Measurements from ENCODE around the gene AHNAK2. TPM values are rescaled to one million over a fixed set of nuclear protein-coding genes. Genes with fewer than 3 reads are reported as not detected.
A peak's percentile ranks its signal among the peaks of the same experiment; 100 is the strongest.

AHNAK2 gene
- total RNA-seq, 1 donor from 2014 or later = 11.5 TPM

GRCh38 chr14:104968153-104968527, 10.0 kb downstream of the AHNAK2 start:
- Histone ChIP-seq H3K9me3 (ENCODE audit: control insufficient read depth in 3 of 3, low read length in 3 of 3) (no peaks in the 10 kb centered on the region), H3K27ac (ENCODE audit: low read depth, low read length) (no peak overlapping the region), H3K4me1 (ENCODE audit: control insufficient read depth in 3 of 3, insufficient read depth in 3 of 3, low read length in 3 of 3) (peaks cover 40 to 43% (median 41%) of the 10 kb centered on the region in 3 donors), H3K36me3 (ENCODE audit: control insufficient read depth in 3 of 3, insufficient read depth in 3 of 3, low read length in 3 of 3) (no peaks in the 10 kb centered on the region), H3K9ac (ENCODE audit: low read depth in 1 of 3, low read length in 3 of 3) (peak overlapping the region in 1 of 3 donors; percentile 54), H3K27me3 (ENCODE audit: control insufficient read depth in 3 of 3, insufficient read depth in 3 of 3, low read length in 3 of 3) (peaks cover 3 to 37% (median 15%) of the 10 kb centered on the region in 3 donors), H3K4me3 (ENCODE audit: low read length in 3 of 3) (peak overlapping the region in 2 of 3 donors; percentile 54 to 58)

DNA sequence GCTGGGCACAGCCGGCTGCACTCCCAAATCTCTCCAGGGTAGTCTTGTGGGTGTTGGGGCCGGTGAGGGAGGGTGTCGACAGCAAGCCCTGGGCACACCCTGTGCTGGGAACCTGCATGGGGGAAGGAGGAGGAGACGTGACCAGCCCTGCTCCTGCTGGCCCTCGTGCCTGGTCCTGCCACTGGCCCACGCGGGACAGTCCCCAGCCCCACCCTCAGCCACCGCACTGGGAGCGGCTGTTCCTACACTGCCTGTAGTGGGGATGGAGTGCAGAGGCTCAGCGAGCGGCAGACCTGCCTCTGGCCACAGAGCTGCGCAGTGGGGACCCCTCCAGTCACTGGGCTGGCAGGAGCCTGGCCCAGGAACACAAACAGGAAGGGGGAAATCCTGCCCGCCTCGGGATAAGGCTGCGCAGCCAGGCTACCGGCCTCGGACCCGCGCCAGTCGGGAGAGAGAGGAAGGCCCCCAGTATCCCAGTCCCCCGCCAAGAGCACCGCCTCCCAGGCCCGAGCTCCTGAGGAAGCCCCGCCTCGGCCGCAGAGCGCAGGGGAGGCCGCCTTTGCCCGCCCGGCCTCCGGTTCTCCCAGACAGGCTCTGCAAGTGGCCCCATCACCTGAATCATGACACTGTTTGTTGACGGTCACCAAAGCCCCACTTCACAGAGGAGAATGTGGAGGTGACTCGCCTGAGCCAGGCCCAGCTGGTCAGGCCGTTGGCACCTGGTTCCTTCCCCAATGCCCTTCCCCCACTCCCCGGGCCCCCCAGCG, 10.6 kb downstream of the AHNAK2 start:
- peak overlapping the region in 2 of 3 donors; percentile 51 to 58 for H3K4me3 ChIP-seq (ENCODE audit: low read length in 3 of 3)
- no peaks in the 10 kb centered on the region for H3K36me3 ChIP-seq (ENCODE audit: control insufficient read depth in 3 of 3, insufficient read depth in 3 of 3, low read length in 3 of 3)
- H3K27me3 ChIP-seq (ENCODE audit: control insufficient read depth in 3 of 3, insufficient read depth in 3 of 3, low read length in 3 of 3) = peaks cover 3 to 34% (median 15%) of the 10 kb centered on the region in 3 donors
- peak overlapping the region; percentile 30 for H3K27ac ChIP-seq (ENCODE audit: low read depth, low read length)
- peaks cover 34 to 37% (median 35%) of the 10 kb centered on the region in 3 donors for H3K4me1 ChIP-seq (ENCODE audit: control insufficient read depth in 3 of 3, insufficient read depth in 3 of 3, low read length in 3 of 3)
- no peaks in the 10 kb centered on the region for H3K9me3 ChIP-seq (ENCODE audit: control insufficient read depth in 3 of 3, low read length in 3 of 3)
- peak overlapping the region in 2 of 3 donors; percentile 38 to 54 for H3K9ac ChIP-seq (ENCODE audit: low read depth in 1 of 3, low read length in 3 of 3)

DNA sequence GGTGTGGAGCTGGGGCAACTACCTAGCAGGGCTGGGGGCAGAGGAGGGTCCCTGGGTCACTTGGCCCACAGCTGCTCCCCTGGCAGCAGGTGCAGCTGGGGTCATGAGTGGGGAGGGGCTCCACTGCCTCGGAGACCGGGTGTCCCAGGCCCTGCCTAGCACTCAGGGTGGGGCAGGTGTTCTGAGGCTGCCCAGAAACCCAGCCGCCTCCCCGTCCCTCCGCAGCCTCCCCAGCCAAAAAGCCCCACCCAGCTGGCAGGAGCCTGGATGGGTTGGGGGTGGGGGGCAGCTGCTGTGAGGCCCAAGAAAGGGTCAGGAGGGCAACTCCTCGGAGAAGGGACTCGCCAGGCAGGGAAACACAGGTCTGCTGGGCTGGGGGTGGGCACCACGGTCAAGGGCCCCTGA, 11.2 kb downstream of the AHNAK2 start:
- Histone ChIP-seq H3K4me1 (ENCODE audit: control insufficient read depth in 3 of 3, insufficient read depth in 3 of 3, low read length in 3 of 3) (peaks cover 28 to 32% (median 30%) of the 10 kb centered on the region in 3 donors), H3K9ac (ENCODE audit: low read depth in 1 of 3, low read length in 3 of 3) (peak overlapping the region in 1 of 3 donors; percentile 54), H3K27me3 (ENCODE audit: control insufficient read depth in 3 of 3, insufficient read depth in 3 of 3, low read length in 3 of 3) (peaks cover 3 to 34% (median 15%) of the 10 kb centered on the region in 3 donors), H3K36me3 (ENCODE audit: control insufficient read depth in 3 of 3, insufficient read depth in 3 of 3, low read length in 3 of 3) (no peaks in the 10 kb centered on the region), H3K9me3 (ENCODE audit: control insufficient read depth in 3 of 3, low read length in 3 of 3) (no peaks in the 10 kb centered on the region), H3K4me3 (ENCODE audit: low read length in 3 of 3) (no peak overlapping the region), H3K27ac (ENCODE audit: low read depth, low read length) (peak overlapping the region; percentile 30)

- H3K4me1 ChIP-seq (ENCODE audit: control insufficient read depth in 3 of 3, insufficient read depth in 3 of 3, low read length in 3 of 3) = peaks cover 23 to 26% (median 24%) of the 10 kb centered on the region in 3 donors
- H3K36me3 ChIP-seq (ENCODE audit: control insufficient read depth in 3 of 3, insufficient read depth in 3 of 3, low read length in 3 of 3) = no peaks in the 10 kb centered on the region
- H3K27ac ChIP-seq (ENCODE audit: low read depth, low read length) = no peak overlapping the region
- H3K27me3 ChIP-seq (ENCODE audit: control insufficient read depth in 3 of 3, insufficient read depth in 3 of 3, low read length in 3 of 3) = peaks cover 3 to 34% (median 15%) of the 10 kb centered on the region in 3 donors
- H3K9me3 ChIP-seq (ENCODE audit: control insufficient read depth in 3 of 3, low read length in 3 of 3) = no peaks in the 10 kb centered on the region
- no peak overlapping the region for H3K4me3 ChIP-seq (ENCODE audit: low read length in 3 of 3)
- no peak overlapping the region for H3K9ac ChIP-seq (ENCODE audit: low read depth in 1 of 3, low read length in 3 of 3)
Observed at GRCh38 chr14:104966261-104966865, 11.8 kb downstream of the AHNAK2 start.

GRCh38 chr14:104965561-104966231, 12.5 kb downstream of the AHNAK2 start:
- no peaks in the 10 kb centered on the region for H3K9me3 ChIP-seq (ENCODE audit: control insufficient read depth in 3 of 3, low read length in 3 of 3)
- no peak overlapping the region for H3K4me3 ChIP-seq (ENCODE audit: low read length in 3 of 3)
- no peak overlapping the region for H3K27ac ChIP-seq (ENCODE audit: low read depth, low read length)
- H3K36me3 ChIP-seq (ENCODE audit: control insufficient read depth in 3 of 3, insufficient read depth in 3 of 3, low read length in 3 of 3) = no peaks in the 10 kb centered on the region
- H3K9ac ChIP-seq (ENCODE audit: low read depth in 1 of 3, low read length in 3 of 3) = no peak overlapping the region
- peaks cover 20 to 22% (median 20%) of the 10 kb centered on the region in 3 donors for H3K4me1 ChIP-seq (ENCODE audit: control insufficient read depth in 3 of 3, insufficient read depth in 3 of 3, low read length in 3 of 3)
- peaks cover 3 to 32% (median 15%) of the 10 kb centered on the region in 3 donors for H3K27me3 ChIP-seq (ENCODE audit: control insufficient read depth in 3 of 3, insufficient read depth in 3 of 3, low read length in 3 of 3)

DNA sequence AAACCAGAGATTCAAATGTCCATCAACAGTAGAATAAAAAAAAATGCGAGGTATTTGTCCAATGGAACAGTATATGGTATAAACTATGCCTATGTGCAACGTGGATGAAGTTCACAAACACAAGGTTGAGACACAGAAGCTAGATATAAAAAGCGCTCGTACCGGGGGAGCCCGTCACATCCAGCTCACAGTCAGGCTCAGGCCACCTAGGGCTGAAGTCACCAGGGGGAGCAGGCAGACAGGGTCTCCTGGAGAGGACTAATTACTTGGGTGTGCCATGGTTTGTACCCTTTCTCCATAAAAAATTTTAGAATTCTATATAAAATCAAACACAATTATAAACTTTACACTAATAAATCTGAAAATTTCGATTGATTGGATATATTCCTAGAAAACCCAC, 13.6 kb downstream of the AHNAK2 start:
- Histone ChIP-seq H3K9ac (ENCODE audit: low read depth in 1 of 3, low read length in 3 of 3) (no peak overlapping the region), H3K4me1 (ENCODE audit: control insufficient read depth in 3 of 3, insufficient read depth in 3 of 3, low read length in 3 of 3) (peaks cover 16 to 21% (median 19%) of the 10 kb centered on the region in 3 donors), H3K4me3 (ENCODE audit: low read length in 3 of 3) (no peak overlapping the region), H3K27me3 (ENCODE audit: control insufficient read depth in 3 of 3, insufficient read depth in 3 of 3, low read length in 3 of 3) (peaks cover 3 to 29% (median 15%) of the 10 kb centered on the region in 3 donors), H3K36me3 (ENCODE audit: control insufficient read depth in 3 of 3, insufficient read depth in 3 of 3, low read length in 3 of 3) (no peaks in the 10 kb centered on the region), H3K27ac (ENCODE audit: low read depth, low read length) (no peak overlapping the region), H3K9me3 (ENCODE audit: control insufficient read depth in 3 of 3, low read length in 3 of 3) (no peaks in the 10 kb centered on the region)

GRCh38 chr14:104957146-104958113, 20.7 kb downstream of the AHNAK2 start:
- Histone ChIP-seq H3K27ac (ENCODE audit: low read depth, low read length) (no peak overlapping the region), H3K4me3 (ENCODE audit: low read length in 3 of 3) (no peak overlapping the region), H3K27me3 (ENCODE audit: control insufficient read depth in 3 of 3, insufficient read depth in 3 of 3, low read length in 3 of 3) (peaks cover 9 to 22% (median 9%) of the 10 kb centered on the region in 3 donors), H3K36me3 (ENCODE audit: control insufficient read depth in 3 of 3, insufficient read depth in 3 of 3, low read length in 3 of 3) (peaks cover 0 to 13% (median 0%) of the 10 kb centered on the region in 3 donors), H3K9ac (ENCODE audit: low read depth in 1 of 3, low read length in 3 of 3) (no peak overlapping the region), H3K4me1 (ENCODE audit: control insufficient read depth in 3 of 3, insufficient read depth in 3 of 3, low read length in 3 of 3) (no peaks in the 10 kb centered on the region), H3K9me3 (ENCODE audit: control insufficient read depth in 3 of 3, low read length in 3 of 3) (no peaks in the 10 kb centered on the region)

DNA sequence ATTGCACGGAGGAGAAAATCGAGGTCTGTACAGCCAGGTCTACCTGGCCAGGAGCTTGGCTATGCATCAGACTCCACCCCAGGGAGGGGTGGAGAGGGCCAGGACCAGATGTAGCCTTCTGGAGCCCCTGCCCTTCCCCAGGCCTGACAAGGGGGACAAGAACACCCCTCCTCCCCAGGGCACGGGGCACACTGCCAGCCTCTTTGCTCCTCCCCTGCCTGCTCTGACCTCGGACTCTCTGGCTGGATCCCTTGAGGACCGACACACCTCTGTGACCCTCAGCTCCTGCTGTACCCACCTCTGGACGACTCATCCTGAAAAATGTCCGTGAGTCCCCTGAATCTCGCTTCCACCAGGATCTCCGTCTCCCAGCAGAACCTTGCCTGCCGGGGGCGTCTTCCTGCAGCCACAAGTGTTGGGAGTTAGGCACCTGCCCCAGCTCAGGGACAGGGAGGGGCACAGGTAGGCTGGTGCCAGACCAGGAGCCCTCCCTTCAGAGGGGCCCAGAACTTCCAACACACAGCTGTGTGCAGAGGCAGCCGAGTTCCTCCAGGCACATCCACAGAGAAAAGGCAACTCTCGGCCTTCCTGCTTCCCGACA, 21.8 kb downstream of the AHNAK2 start:
- Histone ChIP-seq H3K9ac (ENCODE audit: low read depth in 1 of 3, low read length in 3 of 3) (no peak overlapping the region), H3K27ac (ENCODE audit: low read depth, low read length) (no peak overlapping the region), H3K4me1 (ENCODE audit: control insufficient read depth in 3 of 3, insufficient read depth in 3 of 3, low read length in 3 of 3) (no peaks in the 10 kb centered on the region), H3K9me3 (ENCODE audit: control insufficient read depth in 3 of 3, low read length in 3 of 3) (no peaks in the 10 kb centered on the region), H3K4me3 (ENCODE audit: low read length in 3 of 3) (no peak overlapping the region), H3K36me3 (ENCODE audit: control insufficient read depth in 3 of 3, insufficient read depth in 3 of 3, low read length in 3 of 3) (peaks cover 0 to 13% (median 0%) of the 10 kb centered on the region in 3 donors), H3K27me3 (ENCODE audit: control insufficient read depth in 3 of 3, insufficient read depth in 3 of 3, low read length in 3 of 3) (peaks cover 9 to 22% (median 9%) of the 10 kb centered on the region in 3 donors)

DNA sequence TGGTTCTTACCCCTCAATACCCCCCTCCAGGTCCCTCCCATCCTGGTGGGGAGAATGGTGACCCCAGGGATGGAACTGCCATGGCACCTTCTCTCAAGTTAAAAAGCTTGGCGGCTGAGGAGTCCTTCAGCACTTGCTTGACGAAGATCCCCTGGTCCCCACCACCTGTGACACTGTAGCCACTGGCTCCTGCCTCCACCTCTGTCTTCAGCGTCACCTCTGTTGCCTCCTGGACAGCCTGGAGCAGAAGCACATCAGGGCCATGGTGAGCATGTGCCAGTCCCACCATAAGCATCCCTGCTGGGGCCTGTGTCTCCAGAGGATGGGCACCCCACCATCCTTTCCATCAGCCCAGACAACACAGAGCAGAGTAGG, 22.8 kb downstream of the AHNAK2 start:
- no peak overlapping the region for H3K4me3 ChIP-seq (ENCODE audit: low read length in 3 of 3)
- H3K27ac ChIP-seq (ENCODE audit: low read depth, low read length) = no peak overlapping the region
- H3K27me3 ChIP-seq (ENCODE audit: control insufficient read depth in 3 of 3, insufficient read depth in 3 of 3, low read length in 3 of 3) = peaks cover 9 to 22% (median 9%) of the 10 kb centered on the region in 3 donors
- peaks cover 0 to 13% (median 0%) of the 10 kb centered on the region in 3 donors for H3K36me3 ChIP-seq (ENCODE audit: control insufficient read depth in 3 of 3, insufficient read depth in 3 of 3, low read length in 3 of 3)
- H3K9ac ChIP-seq (ENCODE audit: low read depth in 1 of 3, low read length in 3 of 3) = no peak overlapping the region
- H3K9me3 ChIP-seq (ENCODE audit: control insufficient read depth in 3 of 3, low read length in 3 of 3) = no peaks in the 10 kb centered on the region
- no peaks in the 10 kb centered on the region for H3K4me1 ChIP-seq (ENCODE audit: control insufficient read depth in 3 of 3, insufficient read depth in 3 of 3, low read length in 3 of 3)

All from skeletal muscle tissue (tissue), 4 donors.